SK-N-SH treated with all-trans-retinoic acid at 6 μM for 48 hours (cell line): ENCODE results near the gene DNASE1L1.

Experiments
- ATAC-seq: fragments of 200-7000 bp; cut with Tn5 transposase; 3 replicates; pipeline ENCODE4 v1.9.1; 2020; ENCODE audit warnings: mild to moderate bottlenecking, moderate library complexity
- ARNTL ChIP-seq: fragments of 450-650 bp; formaldehyde crosslinking; IDR thresholded peaks from 2 replicates; pipeline ENCODE4 v1.5.0; 2020; ENCODE audit warnings: low read depth, mild to moderate bottlenecking, moderate library complexity, borderline replicate concordance
- BACH2 ChIP-seq: fragments of 250-450 bp; sonication (Bioruptor Pico); IDR thresholded peaks from 2 replicates; pipeline ENCODE4 v1.9.0; 2021; ENCODE audit warnings: mild to moderate bottlenecking, borderline replicate concordance
- CREB5 ChIP-seq: fragments of 250-450 bp; sonication (Bioruptor Pico); IDR thresholded peaks from 2 replicates; pipeline ENCODE4 v1.5.1; 2020; ENCODE audit warnings: low read depth, mild to moderate bottlenecking, moderate library complexity
- CSDC2 ChIP-seq: fragments of 250-450 bp; sonication (Bioruptor Pico); IDR thresholded peaks from 2 replicates; pipeline ENCODE4 v1.5.0; 2020; ENCODE audit warnings: mild to moderate bottlenecking, moderate library complexity
- ESRRG ChIP-seq: fragments of 250-450 bp; sonication (Bioruptor Pico); IDR thresholded peaks from 2 replicates; pipeline ENCODE4 v1.6.1; 2021; ENCODE audit warnings: mild to moderate bottlenecking
- GLIS3 ChIP-seq: fragments of 250-450 bp; sonication (Bioruptor Pico); IDR thresholded peaks from 2 replicates; pipeline ENCODE4 v1.5.0; 2020; ENCODE audit warnings: mild to moderate bottlenecking, moderate library complexity
- ISL1 ChIP-seq: fragments of 250-450 bp; sonication (Bioruptor Pico); IDR thresholded peaks from 2 replicates; pipeline ENCODE4 v2.1.2; 2022; ENCODE audit warnings: mild to moderate bottlenecking, moderate library complexity
- OSR1 ChIP-seq: fragments of 250-450 bp; sonication (Bioruptor Pico); IDR thresholded peaks from 2 replicates; pipeline ENCODE4 v1.8.0; 2022; ENCODE audit warnings: moderate library complexity, mild to moderate bottlenecking, inconsistent platforms
- PATZ1 ChIP-seq: fragments of 250-450 bp; sonication (Bioruptor Pico); IDR thresholded peaks from 2 replicates; pipeline ENCODE4 v1.8.0; 2020; ENCODE audit warnings: mild to moderate bottlenecking, moderate library complexity, borderline replicate concordance
- POU6F1 ChIP-seq: fragments of 250-450 bp; sonication (Bioruptor Pico); IDR thresholded peaks from 2 replicates; pipeline ENCODE4 v1.8.0; 2021; ENCODE audit warnings: low read depth, mild to moderate bottlenecking, moderate library complexity, borderline replicate concordance
- PPARA ChIP-seq: fragments of 250-450 bp; sonication (Bioruptor Pico); IDR thresholded peaks from 2 replicates; pipeline ENCODE4 v1.5.0; 2020; ENCODE audit warnings: mild to moderate bottlenecking, borderline replicate concordance
- RARB ChIP-seq: fragments of 250-450 bp; sonication (Bioruptor Pico); IDR thresholded peaks from 2 replicates; pipeline ENCODE4 v1.8.0; 2021; ENCODE audit warnings: mild to moderate bottlenecking, moderate library complexity
- SNAI2 ChIP-seq: fragments of 250-450 bp; sonication (Bioruptor Pico); IDR thresholded peaks from 2 replicates; pipeline ENCODE4 v1.5.0; 2020; ENCODE audit warnings: mild to moderate bottlenecking, moderate library complexity
- TCF4 ChIP-seq: fragments of 250-450 bp; sonication (Bioruptor Pico); IDR thresholded peaks from 2 replicates; pipeline ENCODE4 v1.8.0; 2021; ENCODE audit warnings: mild to moderate bottlenecking, moderate library complexity, borderline replicate concordance
- TOX ChIP-seq: fragments of 250-450 bp; sonication (Bioruptor Pico); IDR thresholded peaks from 2 replicates; pipeline ENCODE4 v1.8.0; 2021; ENCODE audit warnings: mild to moderate bottlenecking, moderate library complexity, borderline replicate concordance
- TSHZ2 ChIP-seq: fragments of 250-450 bp; sonication (Bioruptor Pico); IDR thresholded peaks from 2 replicates; pipeline ENCODE4 v1.5.0; 2020; ENCODE audit warnings: mild to moderate bottlenecking, moderate library complexity
- ZC3H10 ChIP-seq: fragments of 250-450 bp; sonication (Bioruptor Pico); IDR thresholded peaks from 2 replicates; pipeline ENCODE4 v1.5.1; 2021; ENCODE audit warnings: mild to moderate bottlenecking, moderate library complexity
- ZFP3 ChIP-seq: fragments of 250-450 bp; sonication (Bioruptor Pico); IDR thresholded peaks from 2 replicates; pipeline ENCODE4 v1.5.0; 2020; ENCODE audit warnings: mild to moderate bottlenecking, moderate library complexity
- ZFP30 ChIP-seq: fragments of 450-650 bp; formaldehyde crosslinking; IDR thresholded peaks from 2 replicates; pipeline ENCODE4 v1.5.0; 2022; ENCODE audit warnings: mild to moderate bottlenecking, moderate library complexity
- ZNF70 ChIP-seq: fragments of 450-650 bp; formaldehyde crosslinking; IDR thresholded peaks from 2 replicates; pipeline ENCODE4 v1.5.0; 2020; ENCODE audit warnings: mild to moderate bottlenecking, moderate library complexity
- ZNF8 ChIP-seq: fragments of 450-650 bp; formaldehyde crosslinking; IDR thresholded peaks from 2 replicates; pipeline ENCODE4 v1.5.0; 2020; ENCODE audit warnings: mild to moderate bottlenecking, moderate library complexity

Gene DNASE1L1

GRCh38 chrX:154360155-154360713, 48.8 kb downstream of the DNASE1L1 start:
- TF ChIP-seq TCF4 (no peak), RARB (CRISPR knock-in tag) (no peak), OSR1 (CRISPR knock-in tag) (no peak), ZFP3 (no peak), GLIS3 (no peak), BACH2 (CRISPR knock-in tag) (no peak), TOX (CRISPR knock-in tag) (no peak), CSDC2 (no peak)
- no peak for ATAC-seq

- TF ChIP-seq PPARA (CRISPR knock-in tag) = no peak
- TF ChIP-seq ISL1 = no peak
- TF ChIP-seq POU6F1 (CRISPR knock-in tag) = no peak
- no peak for TF ChIP-seq CSDC2
- TF ChIP-seq SNAI2 (CRISPR knock-in tag) = no peak
- TF ChIP-seq TCF4 = no peak
- no peak for TF ChIP-seq ZFP30
- no peak for TF ChIP-seq ZFP3
- no peak for TF ChIP-seq ESRRG (CRISPR knock-in tag)
- TF ChIP-seq ZNF8 (CRISPR knock-in tag) = no peak
- no peak for TF ChIP-seq OSR1 (CRISPR knock-in tag)
Measured at GRCh38 chrX:154359362-154360154, 49.5 kb downstream of the DNASE1L1 start.

GRCh38 chrX:154358829-154359228, 50.2 kb downstream of the DNASE1L1 start:
- TF ChIP-seq ZC3H10 (CRISPR knock-in tag) (no peak), TCF4 (no peak), BACH2 (CRISPR knock-in tag) (no peak), OSR1 (CRISPR knock-in tag) (no peak), ESRRG (CRISPR knock-in tag) (no peak), TOX (CRISPR knock-in tag) (no peak), ZFP3 (no peak), CSDC2 (no peak), SNAI2 (CRISPR knock-in tag) (no peak), TSHZ2 (CRISPR knock-in tag) (no peak), PPARA (CRISPR knock-in tag) (no peak), ARNTL (CRISPR knock-in tag) (no peak), GLIS3 (no peak), CREB5 (no peak), PATZ1 (CRISPR knock-in tag) (no peak), ZNF70 (no peak), ISL1 (no peak)
- TF ChIP-seq, all 23 proteins: peak for 0
- ATAC-seq = no peak

More at GRCh38 chrX:154359362-154360154, 49.5 kb downstream of the DNASE1L1 start:
- no peak for ATAC-seq
